ENCODE measurements around the gene PDGFA. TPM values are rescaled to one million over a fixed set of nuclear protein-coding genes. Genes with fewer than 3 reads are reported as not detected.

Gene PDGFA
- total RNA-seq, 4 donors from 2014 or later, result 7.0 to 23.7 (median 8.8) TPM

- ATAC-seq (ENCODE audit: low FRiP score) (no peak), DNase-seq (ENCODE audit: low spot score) (no peak)
Measured at GRCh38 chr7:514242-514641, 5.4 kb downstream of the PDGFA start.

GRCh38 chr7:513521-514166, 6.0 kb downstream of the PDGFA start:
- ATAC-seq (ENCODE audit: low FRiP score), result no peak
- no peak for DNase-seq (ENCODE audit: low spot score)
- TF ChIP-seq, protein P1, sequence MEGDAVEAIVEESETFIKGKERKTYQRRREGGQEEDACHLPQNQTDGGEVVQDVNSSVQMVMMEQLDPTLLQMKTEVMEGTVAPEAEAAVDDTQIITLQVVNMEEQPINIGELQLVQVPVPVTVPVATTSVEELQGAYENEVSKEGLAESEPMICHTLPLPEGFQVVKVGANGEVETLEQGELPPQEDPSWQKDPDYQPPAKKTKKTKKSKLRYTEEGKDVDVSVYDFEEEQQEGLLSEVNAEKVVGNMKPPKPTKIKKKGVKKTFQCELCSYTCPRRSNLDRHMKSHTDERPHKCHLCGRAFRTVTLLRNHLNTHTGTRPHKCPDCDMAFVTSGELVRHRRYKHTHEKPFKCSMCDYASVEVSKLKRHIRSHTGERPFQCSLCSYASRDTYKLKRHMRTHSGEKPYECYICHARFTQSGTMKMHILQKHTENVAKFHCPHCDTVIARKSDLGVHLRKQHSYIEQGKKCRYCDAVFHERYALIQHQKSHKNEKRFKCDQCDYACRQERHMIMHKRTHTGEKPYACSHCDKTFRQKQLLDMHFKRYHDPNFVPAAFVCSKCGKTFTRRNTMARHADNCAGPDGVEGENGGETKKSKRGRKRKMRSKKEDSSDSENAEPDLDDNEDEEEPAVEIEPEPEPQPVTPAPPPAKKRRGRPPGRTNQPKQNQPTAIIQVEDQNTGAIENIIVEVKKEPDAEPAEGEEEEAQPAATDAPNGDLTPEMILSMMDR (IDR thresholded peaks at IDR 0.05), result no peak

More at GRCh38 chr7:514242-514641, 5.4 kb downstream of the PDGFA start:
- TF ChIP-seq, protein P1 (IDR thresholded peaks at IDR 0.05), result no peak

DNA sequence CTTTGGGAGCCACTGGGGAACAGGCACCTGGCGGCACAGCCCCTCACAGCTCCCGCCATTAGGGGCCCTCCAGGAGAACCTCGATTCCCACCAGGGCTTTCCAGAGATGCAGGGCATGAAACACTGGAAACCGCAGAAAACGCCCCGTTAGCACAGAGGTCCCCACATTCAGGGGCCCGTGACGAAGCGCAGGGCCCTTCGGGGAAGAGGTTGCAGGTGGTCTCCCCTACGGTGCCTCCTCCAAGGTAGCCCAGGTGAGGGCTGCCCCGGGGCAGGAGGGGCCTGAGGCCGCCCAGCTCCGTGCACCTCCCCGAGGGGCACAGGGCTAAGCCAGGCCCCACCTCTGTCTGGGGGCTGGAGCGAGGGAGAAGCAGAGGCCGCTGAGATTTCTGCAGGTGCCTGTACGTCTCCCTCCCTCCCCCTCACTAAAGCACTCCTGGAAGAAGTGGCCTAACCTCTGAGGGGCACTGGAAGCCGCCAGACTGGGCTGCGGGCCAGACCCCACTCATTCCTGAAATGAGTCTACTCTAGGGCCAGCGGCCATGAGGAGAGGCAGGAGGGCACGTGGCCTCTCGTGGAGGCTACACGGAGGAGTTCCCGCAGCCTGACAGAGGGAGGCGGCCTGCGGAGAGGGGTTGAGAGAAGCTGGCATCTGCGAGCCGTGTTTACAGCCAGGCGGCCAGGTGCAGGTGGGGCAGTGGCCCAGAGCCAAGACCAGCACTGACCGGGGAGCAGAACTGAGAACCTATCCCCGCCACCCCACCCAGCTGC, 6.9 kb downstream of the PDGFA start:
- ATAC-seq (ENCODE audit: low FRiP score), result no peak
- TF ChIP-seq, protein P1 (IDR thresholded peaks at IDR 0.05), result no peak
- no peak for DNase-seq (ENCODE audit: low spot score)

DNA sequence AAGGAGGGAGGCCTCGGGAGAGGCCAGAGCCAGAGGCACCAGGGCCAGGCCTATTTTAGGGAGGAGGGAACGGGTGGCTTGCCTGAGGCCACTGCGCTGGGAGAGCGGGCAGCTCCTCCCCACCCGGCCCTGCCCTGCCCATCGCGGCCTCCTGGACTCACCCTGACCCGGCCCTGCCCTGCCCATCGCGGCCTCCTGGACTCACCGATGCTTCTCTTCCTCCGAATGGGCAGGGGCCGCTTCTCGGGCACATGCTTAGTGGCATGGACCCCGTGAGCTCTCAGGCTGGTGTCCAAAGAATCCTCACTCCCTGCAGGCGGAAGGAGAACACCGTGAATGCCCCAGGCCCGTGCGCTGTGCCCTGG, 7.5 kb downstream of the PDGFA start:
- DNase-seq (ENCODE audit: low spot score), result no peak
- TF ChIP-seq, protein P1 (IDR thresholded peaks at IDR 0.05), result no peak
- ATAC-seq (ENCODE audit: low FRiP score), result no peak

- ATAC-seq (ENCODE audit: low FRiP score), result no peak
- TF ChIP-seq, protein P1 (IDR thresholded peaks at IDR 0.05), result no peak
- DNase-seq (ENCODE audit: low spot score), result no peak
Measured at GRCh38 chr7:511476-512145, 8.0 kb downstream of the PDGFA start.

GRCh38 chr7:510782-511281, 8.8 kb downstream of the PDGFA start:
- TF ChIP-seq, protein P1 (IDR thresholded peaks at IDR 0.05), result no peak
- ATAC-seq (ENCODE audit: low FRiP score) (no peak), DNase-seq (ENCODE audit: low spot score) (no peak)
